ENCODE data around the gene NUP210. TPM values are rescaled to one million over a fixed set of nuclear protein-coding genes. Genes with fewer than 3 reads are reported as not detected.

The NUP210 gene
- total RNA-seq, 1 donor: 0.45 TPM

DNA sequence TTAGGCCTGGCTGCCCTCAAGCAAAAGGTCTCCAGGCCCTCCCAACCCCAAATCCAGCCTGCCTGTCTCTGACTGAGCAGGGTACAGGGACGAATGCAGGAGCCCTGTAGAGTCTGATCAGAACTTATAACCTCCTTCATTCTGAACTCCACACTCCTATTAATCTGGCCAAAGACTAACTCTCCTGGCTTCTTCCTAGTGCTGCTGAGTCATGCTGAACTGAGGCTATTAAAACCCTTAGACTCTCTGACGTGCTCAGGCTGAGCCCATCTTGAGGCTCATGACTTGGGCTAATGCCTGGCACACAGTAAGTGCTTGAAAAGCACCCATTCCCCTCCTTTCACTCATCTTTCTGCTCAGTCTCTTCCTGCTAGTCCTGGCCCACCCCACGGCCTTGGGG, 81.9 kb downstream of the NUP210 start:
- DNase-seq (ENCODE audit: low read depth): peak; percentile 3
- TF ChIP-seq, protein P1, sequence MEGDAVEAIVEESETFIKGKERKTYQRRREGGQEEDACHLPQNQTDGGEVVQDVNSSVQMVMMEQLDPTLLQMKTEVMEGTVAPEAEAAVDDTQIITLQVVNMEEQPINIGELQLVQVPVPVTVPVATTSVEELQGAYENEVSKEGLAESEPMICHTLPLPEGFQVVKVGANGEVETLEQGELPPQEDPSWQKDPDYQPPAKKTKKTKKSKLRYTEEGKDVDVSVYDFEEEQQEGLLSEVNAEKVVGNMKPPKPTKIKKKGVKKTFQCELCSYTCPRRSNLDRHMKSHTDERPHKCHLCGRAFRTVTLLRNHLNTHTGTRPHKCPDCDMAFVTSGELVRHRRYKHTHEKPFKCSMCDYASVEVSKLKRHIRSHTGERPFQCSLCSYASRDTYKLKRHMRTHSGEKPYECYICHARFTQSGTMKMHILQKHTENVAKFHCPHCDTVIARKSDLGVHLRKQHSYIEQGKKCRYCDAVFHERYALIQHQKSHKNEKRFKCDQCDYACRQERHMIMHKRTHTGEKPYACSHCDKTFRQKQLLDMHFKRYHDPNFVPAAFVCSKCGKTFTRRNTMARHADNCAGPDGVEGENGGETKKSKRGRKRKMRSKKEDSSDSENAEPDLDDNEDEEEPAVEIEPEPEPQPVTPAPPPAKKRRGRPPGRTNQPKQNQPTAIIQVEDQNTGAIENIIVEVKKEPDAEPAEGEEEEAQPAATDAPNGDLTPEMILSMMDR (IDR thresholded peaks at IDR 0.05; ENCODE audit: insufficient read depth, low read length): no peak
- no peak overlapping the region for H3K4me3 ChIP-seq (ENCODE audit: low read depth, low read length)

DNA sequence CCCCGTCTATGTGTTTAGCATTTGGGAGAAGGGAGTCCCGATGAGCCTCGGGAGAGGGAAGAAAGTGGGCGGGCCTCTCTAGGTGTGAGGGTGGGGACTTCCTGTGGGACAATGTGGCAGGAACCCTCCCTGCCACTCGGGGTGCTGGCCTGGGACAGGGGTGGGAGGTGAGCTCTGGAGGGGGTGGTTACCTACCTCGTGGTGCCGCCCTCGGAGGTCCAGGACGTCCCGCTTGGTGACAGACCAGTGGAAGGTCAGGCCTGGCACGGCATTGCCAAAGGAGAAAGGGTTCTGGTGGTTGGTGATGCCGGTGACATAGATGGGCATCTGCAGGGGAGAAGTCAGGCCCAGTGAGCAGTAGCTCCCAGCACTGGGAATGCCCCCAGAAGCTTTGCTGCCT, 83.5 kb downstream of the NUP210 start:
- TF ChIP-seq, protein P1 (IDR thresholded peaks at IDR 0.05; ENCODE audit: insufficient read depth, low read length): no peak
- no peak overlapping the region for H3K4me3 ChIP-seq (ENCODE audit: low read depth, low read length)
- DNase-seq (ENCODE audit: low read depth): no peak

DNA sequence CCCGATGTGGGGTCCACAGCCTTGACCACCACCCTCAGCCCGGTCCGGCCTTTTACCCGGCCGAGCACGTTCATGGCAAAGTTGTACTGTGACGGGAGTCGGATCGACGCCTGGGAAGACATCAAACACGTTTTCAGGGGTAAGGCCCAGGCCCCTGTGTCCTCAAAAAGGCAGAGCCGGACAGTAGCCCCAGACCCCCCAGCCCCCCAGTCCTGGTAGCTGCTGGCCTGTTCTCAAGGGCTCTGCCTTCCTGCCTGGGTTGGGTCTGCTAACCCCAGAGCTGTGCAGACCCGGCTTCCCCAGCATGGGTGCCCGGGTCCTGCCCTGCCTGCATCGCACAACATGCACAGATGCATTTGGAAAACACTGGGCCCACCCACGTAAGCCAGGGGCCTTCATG, 84.6 kb downstream of the NUP210 start:
- no peak overlapping the region for H3K4me3 ChIP-seq (ENCODE audit: low read depth, low read length)
- no peak for DNase-seq (ENCODE audit: low read depth)
- TF ChIP-seq, protein P1 (IDR thresholded peaks at IDR 0.05; ENCODE audit: insufficient read depth, low read length): no peak

DNA sequence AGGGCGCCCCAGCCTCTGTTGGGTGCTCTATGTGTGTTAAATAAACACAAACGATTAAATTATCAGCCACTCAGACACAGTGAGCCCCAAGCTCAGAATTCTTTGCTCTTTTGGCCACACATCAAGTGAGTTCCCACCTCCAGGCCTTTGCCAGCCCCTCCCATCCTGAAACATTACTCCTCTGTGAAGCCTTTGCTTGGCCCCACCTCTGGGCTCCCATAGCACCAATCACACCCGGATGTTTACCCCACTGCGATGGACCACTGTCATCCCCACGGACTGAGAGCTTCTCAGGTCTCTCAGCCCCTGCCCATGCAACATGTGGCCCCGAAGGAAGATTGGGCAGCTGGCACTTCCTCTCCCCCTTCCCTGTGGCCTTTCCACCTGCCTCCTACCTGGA, 85.1 kb downstream of the NUP210 start:
- no peak for DNase-seq (ENCODE audit: low read depth)
- H3K4me3 ChIP-seq (ENCODE audit: low read depth, low read length): no peak overlapping the region
- TF ChIP-seq, protein P1 (IDR thresholded peaks at IDR 0.05; ENCODE audit: insufficient read depth, low read length): no peak

DNA sequence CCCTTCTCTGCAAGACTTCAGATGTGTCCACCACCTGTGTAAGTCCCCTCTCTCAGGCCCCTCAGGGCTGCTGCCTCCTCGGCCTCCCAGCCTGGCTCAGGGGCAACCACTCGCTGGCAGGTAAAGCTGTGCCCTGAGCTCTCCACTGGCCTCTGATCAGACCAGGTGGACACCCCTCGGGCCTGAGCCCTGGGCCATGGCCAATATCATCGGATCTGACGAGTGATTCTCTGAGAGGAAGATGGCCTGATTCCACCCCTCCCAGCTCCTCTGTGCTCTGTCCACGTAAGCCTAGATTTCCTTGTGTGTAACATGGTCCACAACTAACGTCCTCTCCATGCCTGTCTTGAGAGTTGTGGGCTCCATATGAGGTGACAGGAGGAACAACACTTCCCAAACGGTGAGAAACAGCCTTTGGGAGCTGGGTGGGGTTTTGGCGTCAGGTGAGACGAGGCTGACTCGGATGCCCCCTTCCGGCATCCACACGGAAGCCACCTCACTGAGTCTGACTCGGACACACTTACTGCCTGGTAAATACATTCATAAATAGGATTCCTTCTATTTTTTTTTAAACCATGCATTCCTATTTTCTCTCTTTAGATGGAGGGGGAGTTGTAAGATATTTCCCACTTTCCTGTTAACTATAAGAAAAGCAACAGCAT, 86.8 kb downstream of the NUP210 start:
- DNase-seq (ENCODE audit: low read depth): no peak
- no peak overlapping the region for H3K4me3 ChIP-seq (ENCODE audit: low read depth, low read length)
- TF ChIP-seq, protein P1 (IDR thresholded peaks at IDR 0.05; ENCODE audit: insufficient read depth, low read length): no peak

DNA sequence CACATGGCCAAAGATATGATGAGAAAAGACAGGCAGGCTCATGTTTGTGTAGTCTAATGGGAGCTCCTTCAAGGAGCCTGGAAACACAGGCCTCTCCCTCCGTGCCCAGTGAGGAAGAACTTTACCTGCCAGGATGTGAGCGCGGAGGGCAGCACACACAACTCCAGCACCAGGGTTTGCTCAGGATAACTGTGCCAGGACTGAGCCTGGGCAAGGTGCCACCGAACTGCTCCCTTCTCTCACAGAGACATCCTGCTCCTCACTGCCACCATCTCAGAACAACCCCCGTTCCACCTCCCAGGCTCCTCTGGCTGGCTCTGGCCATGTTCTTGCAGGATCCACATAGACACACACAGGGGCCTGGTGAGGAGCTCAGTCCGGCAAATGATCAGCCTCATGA, 87.4 kb downstream of the NUP210 start:
- TF ChIP-seq, protein P1 (IDR thresholded peaks at IDR 0.05; ENCODE audit: insufficient read depth, low read length): no peak
- no peak overlapping the region for H3K4me3 ChIP-seq (ENCODE audit: low read depth, low read length)
- DNase-seq (ENCODE audit: low read depth): no peak

DNA sequence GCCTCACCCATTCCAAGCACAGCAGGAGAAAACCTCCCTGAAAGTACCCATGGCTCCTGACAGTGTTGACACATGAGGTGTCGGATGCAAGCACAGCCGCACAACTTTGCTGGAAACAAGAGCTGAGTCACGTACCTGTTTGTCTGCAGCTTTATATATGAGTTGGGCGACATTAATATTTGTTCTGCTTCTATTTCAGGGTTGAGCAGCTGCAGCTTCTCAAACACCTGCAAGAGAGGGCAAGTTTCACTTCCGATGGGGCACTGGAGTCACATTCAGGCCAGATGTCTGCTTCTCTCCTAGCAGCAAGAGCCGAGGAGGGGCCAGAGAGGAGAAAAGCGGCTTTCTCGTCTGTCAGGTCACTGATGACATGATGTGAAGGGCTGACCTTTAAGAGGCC, 88.0 kb downstream of the NUP210 start:
- H3K4me3 ChIP-seq (ENCODE audit: low read depth, low read length): no peak overlapping the region
- DNase-seq (ENCODE audit: low read depth): no peak
- TF ChIP-seq, protein P1 (IDR thresholded peaks at IDR 0.05; ENCODE audit: insufficient read depth, low read length): no peak
